BLaER1 treated with 17β-estradiol and CSF1 and Interleukin-3, amounts not matched to agents 10 nM and 100 nM (cell line): Measurements from ENCODE around the gene IKZF2.

ENCODE experiments used
- H3K27ac ChIP-seq, 11 experiments: shearing (Covaris generic); formaldehyde crosslinking; 2 replicates each; pipeline ENCODE4 v1.8.1; 2022
- H3K27me3 ChIP-seq, 11 experiments: shearing (Covaris generic); formaldehyde crosslinking; 2 replicates each; pipeline ENCODE4 v1.8.1; 2022
- H3K36me3 ChIP-seq, 11 experiments: shearing (Covaris generic); formaldehyde crosslinking; 2 replicates each; pipeline ENCODE4 v1.8.1; 2022
- H3K4me1 ChIP-seq, 10 experiments: shearing (Covaris generic); formaldehyde crosslinking; 2 replicates each; pipeline ENCODE4 v1.8.1; 2022
- H3K4me2 ChIP-seq, 11 experiments: shearing (Covaris generic); formaldehyde crosslinking; 2 replicates each; pipeline ENCODE4 v1.8.1; 2022
- H3K4me3 ChIP-seq, 10 experiments: shearing (Covaris generic); formaldehyde crosslinking; 2 replicates each; pipeline ENCODE4 v1.8.1; 2022
- H3K9ac ChIP-seq, 11 experiments: shearing (Covaris generic); formaldehyde crosslinking; 2 replicates each; pipeline ENCODE4 v1.8.1; 2022
- H3K9me3 ChIP-seq, 11 experiments: shearing (Covaris generic); formaldehyde crosslinking; replicated peaks in 1 of 11; 2 replicates each; pipeline ENCODE4 v1.8.1; 2022
- H4K20me1 ChIP-seq, 11 experiments: shearing (Covaris generic); formaldehyde crosslinking; 2 replicates each; pipeline ENCODE4 v1.8.1; 2022
- Cebpa-rat ChIP-seq, 11 experiments: shearing (Covaris generic); IDR thresholded peaks; 2 replicates each; pipeline ENCODE4 v1.8.1; 2022

The IKZF2 gene

DNA sequence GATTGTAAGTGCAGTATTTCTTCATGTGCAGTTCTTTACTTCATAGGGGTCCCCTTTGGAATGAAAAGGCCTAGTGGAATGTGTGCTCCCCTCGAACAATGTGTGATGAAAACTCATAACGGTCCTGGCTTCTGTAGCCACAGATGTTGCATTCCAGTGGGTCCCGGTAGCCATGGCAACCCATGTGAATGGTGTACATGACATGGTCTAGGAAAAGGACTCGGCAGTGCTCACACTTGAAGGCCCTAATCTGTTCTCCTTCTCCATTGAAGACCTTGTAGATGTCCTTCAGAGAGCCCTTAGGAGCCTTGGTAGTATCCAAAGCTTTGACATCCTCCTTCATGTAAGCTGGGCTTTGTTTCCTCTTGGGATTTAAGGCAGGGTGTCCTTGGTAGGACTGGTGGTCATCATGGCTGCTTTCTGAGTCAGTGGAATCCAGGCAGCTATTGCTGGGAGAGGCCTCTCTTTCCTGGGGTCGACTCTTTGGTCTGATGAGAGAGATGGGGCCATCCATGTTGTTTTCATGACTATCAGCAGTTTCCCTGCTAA lies 144.0 kb downstream of the IKZF2 start:
- Histone ChIP-seq H4K20me1 (no peaks in the 10 kb centered on the region), H3K9me3 (no peaks in the 10 kb centered on the region), H3K9ac (no peak overlapping the region), H3K4me3 (no peak overlapping the region), H3K4me1 (no peaks in the 10 kb centered on the region), H3K27ac (no peak overlapping the region), H3K36me3 (peaks cover 0 to 11% (median 5%) of the 10 kb centered on the region in 11 experiments; a peak in 8 of 22 replicates), H3K27me3 (no peaks in the 10 kb centered on the region), H3K4me2 (no peak overlapping the region)
- no peak for TF ChIP-seq Cebpa-rat (IDR thresholded peaks at IDR 0.05)

DNA sequence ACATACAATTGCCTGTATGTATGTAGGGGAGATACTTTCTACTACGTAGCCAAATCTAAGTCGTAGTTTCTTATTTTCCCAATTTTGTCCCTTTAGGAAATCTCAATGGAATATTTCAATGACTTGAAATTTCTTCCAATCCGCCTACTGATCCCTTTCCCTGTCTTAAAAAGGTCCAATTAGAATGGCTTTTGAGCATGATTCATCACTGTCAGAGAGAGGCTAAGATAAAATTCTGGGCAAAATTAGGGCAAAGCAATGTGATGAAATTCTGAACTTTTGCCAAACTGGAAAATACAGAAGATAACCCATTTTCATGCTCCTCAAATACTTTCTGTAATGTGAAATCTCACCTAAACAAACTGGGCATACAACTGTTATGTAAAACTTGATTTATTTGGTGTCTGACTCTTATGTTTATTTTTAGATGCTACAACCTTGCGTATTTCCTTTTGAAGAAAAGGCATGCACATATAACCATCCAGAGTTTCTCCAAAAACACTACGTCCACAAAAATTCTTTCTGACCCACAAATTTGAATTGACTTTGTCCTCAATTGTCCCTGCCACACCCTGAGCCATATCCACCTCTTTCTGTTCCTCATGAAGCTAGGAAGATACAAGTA lies 147.1 kb downstream of the IKZF2 start:
- H4K20me1 ChIP-seq = no peaks in the 10 kb centered on the region
- no peak overlapping the region for H3K4me2 ChIP-seq
- H3K9ac ChIP-seq = no peak overlapping the region
- no peak overlapping the region for H3K4me3 ChIP-seq
- TF ChIP-seq Cebpa-rat (IDR thresholded peaks at IDR 0.05) = no peak
- no peaks in the 10 kb centered on the region for H3K9me3 ChIP-seq
- H3K36me3 ChIP-seq = peaks cover 0 to 11% (median 5%) of the 10 kb centered on the region in 11 experiments; a peak in 8 of 22 replicates
- H3K4me1 ChIP-seq = peaks cover 0 to 9% (median 2%) of the 10 kb centered on the region in 10 experiments; a peak in 3 of 20 replicates
- H3K27ac ChIP-seq = no peak overlapping the region
- no peaks in the 10 kb centered on the region for H3K27me3 ChIP-seq

DNA sequence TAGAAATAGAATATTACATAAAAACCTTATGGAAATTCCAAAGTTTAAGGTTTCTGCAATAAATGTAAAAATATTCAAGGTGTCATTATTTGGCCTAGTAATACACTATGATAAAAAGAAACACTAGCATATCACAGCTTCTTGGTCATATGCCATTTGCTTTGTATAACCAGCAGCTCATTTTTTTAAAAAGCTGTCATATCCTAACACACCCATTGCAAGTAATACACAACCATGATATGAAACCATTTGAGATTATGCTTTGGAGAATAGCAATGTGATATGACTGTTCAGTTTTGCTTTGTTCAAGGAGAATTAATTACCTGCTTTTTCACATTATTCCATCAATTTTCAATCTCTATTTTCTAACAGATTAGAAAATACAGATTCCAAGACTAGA lies 149.0 kb downstream of the IKZF2 start:
- TF ChIP-seq Cebpa-rat (IDR thresholded peaks at IDR 0.05) = no peak
- Histone ChIP-seq H3K27ac (no peak overlapping the region), H3K36me3 (peaks cover 0 to 5% (median 3%) of the 10 kb centered on the region in 11 experiments; a peak in 7 of 22 replicates), H3K4me2 (no peak overlapping the region), H3K9me3 (no peaks in the 10 kb centered on the region), H3K4me3 (no peak overlapping the region), H4K20me1 (no peaks in the 10 kb centered on the region), H3K4me1 (peaks cover 0 to 9% (median 2%) of the 10 kb centered on the region in 10 experiments; a peak in 3 of 20 replicates), H3K27me3 (no peaks in the 10 kb centered on the region), H3K9ac (no peak overlapping the region)

DNA sequence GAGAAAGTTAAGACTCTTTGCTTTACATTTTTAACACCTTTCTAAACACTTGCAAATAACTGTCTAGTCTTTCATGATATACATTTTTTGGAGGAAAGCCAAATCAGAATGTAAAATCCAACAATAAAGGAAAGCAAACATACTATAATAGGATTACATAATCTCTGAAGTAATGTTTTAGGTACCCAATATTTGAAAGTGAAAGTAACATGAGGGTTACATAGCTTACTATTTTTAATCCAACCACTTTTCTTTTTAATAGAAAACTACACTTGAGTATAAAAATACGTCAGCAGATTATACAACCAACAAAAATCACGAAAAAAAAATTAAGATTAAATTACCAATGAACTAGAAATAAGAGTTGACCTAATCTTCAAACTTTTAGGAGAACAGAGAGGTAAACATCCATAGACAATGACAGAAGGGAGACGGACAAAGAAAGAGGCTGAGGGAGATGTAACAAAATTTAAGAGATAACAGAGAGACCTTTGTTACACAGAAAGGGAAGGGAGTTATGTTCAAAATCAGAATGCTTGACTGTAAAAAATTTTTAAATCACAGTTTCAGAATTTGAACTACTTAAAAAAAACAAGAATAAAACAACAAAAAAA lies 150.0 kb downstream of the IKZF2 start:
- Histone ChIP-seq H3K4me1 (peaks cover 0 to 9% (median 2%) of the 10 kb centered on the region in 10 experiments; a peak in 3 of 20 replicates), H3K9me3 (no peaks in the 10 kb centered on the region), H3K27me3 (no peaks in the 10 kb centered on the region), H3K27ac (no peak overlapping the region), H4K20me1 (no peaks in the 10 kb centered on the region), H3K9ac (no peak overlapping the region), H3K36me3 (no peaks in the 10 kb centered on the region), H3K4me3 (no peak overlapping the region), H3K4me2 (peak overlapping the region in 5 of 11 experiments; percentile 20 to 31 (median 29); a peak in 6 of 22 replicates)
- TF ChIP-seq Cebpa-rat (IDR thresholded peaks at IDR 0.05) = no peak

DNA sequence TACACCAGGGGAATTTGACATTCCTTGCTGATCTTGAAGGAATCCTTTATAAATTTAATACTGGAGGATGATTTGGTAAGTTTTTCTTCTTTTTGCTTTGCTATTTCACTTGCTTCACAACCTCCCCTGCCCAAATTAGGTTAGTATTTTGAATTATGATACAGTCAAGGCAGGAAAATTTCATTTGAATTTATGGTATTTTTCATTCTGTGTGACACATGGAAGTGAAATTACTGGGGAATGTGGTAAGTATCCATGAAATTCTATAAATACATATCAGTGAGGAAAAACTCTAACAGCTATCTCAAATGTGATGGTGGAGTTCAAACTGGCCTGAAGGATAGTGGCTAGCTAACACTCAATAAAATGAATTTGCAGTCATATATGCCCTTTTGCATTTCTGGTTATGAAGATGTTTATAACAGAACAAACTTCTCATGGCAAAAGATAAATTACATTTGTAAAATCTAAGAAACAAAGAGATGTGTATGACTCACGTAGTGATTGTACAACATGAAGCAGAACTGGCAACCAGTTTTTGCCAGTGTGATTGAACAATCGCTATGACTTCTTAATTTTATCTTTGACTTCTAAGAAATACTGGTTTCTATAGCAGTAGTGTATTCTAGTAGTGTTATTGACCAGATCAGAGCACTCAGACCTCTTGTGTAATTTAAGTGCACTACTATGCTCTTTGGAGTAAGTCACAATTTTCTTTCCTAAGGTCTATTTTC lies 152.6 kb downstream of the IKZF2 start:
- Histone ChIP-seq H3K9me3 (no peaks in the 10 kb centered on the region), H3K27me3 (no peaks in the 10 kb centered on the region), H3K27ac (no peak overlapping the region), H4K20me1 (no peaks in the 10 kb centered on the region), H3K4me2 (no peak overlapping the region), H3K4me3 (no peak overlapping the region), H3K9ac (no peak overlapping the region), H3K4me1 (peaks cover 0 to 9% (median 2%) of the 10 kb centered on the region in 10 experiments; a peak in 3 of 20 replicates), H3K36me3 (no peaks in the 10 kb centered on the region)
- no peak for TF ChIP-seq Cebpa-rat (IDR thresholded peaks at IDR 0.05)

DNA sequence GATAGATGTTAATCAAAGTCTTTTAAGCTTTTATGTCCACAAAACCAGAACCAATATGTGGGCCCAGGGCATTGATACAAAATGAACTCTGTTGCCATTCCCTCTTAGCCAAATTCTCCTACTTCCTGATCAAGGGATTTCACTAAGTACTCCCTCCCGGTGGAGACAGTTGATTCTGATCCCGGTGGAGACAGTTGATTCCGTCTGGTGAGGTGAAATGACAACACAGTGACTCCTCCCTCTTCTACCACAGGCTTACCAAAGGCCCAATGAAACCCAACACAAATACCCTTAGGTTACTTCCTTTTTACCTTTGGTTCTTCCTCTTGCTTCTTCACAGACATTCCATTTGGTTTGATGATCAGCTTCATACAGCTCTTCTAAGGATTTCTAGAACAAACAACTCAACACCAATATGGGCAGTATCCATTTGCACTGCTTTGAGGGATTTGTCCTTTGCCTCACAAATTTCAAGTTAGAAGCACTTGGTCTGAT lies 153.8 kb downstream of the IKZF2 start:
- Histone ChIP-seq H3K36me3 (no peaks in the 10 kb centered on the region), H3K27me3 (no peaks in the 10 kb centered on the region), H3K9me3 (no peaks in the 10 kb centered on the region), H3K27ac (no peak overlapping the region), H3K4me2 (no peak overlapping the region), H4K20me1 (no peaks in the 10 kb centered on the region), H3K4me1 (peaks cover 0 to 9% (median 2%) of the 10 kb centered on the region in 10 experiments; a peak in 4 of 20 replicates), H3K9ac (no peak overlapping the region), H3K4me3 (no peak overlapping the region)
- no peak for TF ChIP-seq Cebpa-rat (IDR thresholded peaks at IDR 0.05)

DNA sequence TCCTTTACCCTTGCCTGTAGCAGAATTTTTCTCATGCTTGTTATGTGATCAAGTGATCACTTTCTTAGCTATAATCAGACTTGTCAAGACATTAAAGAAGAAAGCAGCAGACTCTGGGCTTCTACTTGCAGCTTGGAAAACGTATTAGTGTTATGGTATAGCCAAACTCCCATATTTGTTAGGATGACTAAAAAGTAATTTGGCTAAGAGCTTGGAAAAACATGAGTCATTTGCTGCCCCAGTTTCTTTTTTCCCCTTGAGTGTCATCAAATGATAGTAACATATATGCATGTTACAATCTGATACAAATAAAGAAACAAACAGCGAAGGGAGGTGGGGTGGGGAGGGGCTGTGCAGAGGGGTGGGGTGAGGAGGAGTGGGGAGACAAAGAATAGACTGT lies 155.5 kb downstream of the IKZF2 start:
- Histone ChIP-seq H3K27me3 (no peaks in the 10 kb centered on the region), H3K4me3 (no peak overlapping the region), H3K27ac (no peak overlapping the region), H3K36me3 (no peaks in the 10 kb centered on the region), H3K4me2 (no peak overlapping the region), H3K4me1 (peaks cover 0 to under 1% (median 0%) of the 10 kb centered on the region in 10 experiments; a peak in 3 of 20 replicates), H4K20me1 (no peaks in the 10 kb centered on the region), H3K9ac (no peak overlapping the region), H3K9me3 (no peaks in the 10 kb centered on the region)
- no peak for TF ChIP-seq Cebpa-rat (IDR thresholded peaks at IDR 0.05)

DNA sequence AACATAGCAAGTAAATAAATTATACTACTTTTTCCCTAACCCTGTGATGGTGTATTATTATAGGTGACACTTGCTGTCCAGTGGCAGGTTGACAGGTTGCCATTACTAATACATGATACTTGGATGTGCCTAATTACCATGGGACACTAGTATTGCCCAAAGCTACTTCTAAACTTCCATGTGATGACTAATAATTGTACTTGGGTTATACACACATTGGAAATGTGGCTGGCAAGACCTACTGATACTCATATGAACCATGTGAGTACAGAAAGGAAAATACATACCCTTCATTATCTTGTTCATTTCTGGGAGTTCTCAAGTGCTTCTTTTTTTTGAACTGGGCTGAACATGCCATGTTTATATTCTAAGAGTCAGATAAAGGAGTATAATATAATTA lies 156.4 kb downstream of the IKZF2 start:
- H4K20me1 ChIP-seq = no peaks in the 10 kb centered on the region
- TF ChIP-seq Cebpa-rat (IDR thresholded peaks at IDR 0.05) = no peak
- no peak overlapping the region for H3K9ac ChIP-seq
- no peak overlapping the region for H3K4me2 ChIP-seq
- no peaks in the 10 kb centered on the region for H3K9me3 ChIP-seq
- no peaks in the 10 kb centered on the region for H3K36me3 ChIP-seq
- H3K27me3 ChIP-seq = no peaks in the 10 kb centered on the region
- no peaks in the 10 kb centered on the region; a peak in 1 of 20 replicates for H3K4me1 ChIP-seq
- H3K27ac ChIP-seq = no peak overlapping the region
- no peak overlapping the region for H3K4me3 ChIP-seq

DNA sequence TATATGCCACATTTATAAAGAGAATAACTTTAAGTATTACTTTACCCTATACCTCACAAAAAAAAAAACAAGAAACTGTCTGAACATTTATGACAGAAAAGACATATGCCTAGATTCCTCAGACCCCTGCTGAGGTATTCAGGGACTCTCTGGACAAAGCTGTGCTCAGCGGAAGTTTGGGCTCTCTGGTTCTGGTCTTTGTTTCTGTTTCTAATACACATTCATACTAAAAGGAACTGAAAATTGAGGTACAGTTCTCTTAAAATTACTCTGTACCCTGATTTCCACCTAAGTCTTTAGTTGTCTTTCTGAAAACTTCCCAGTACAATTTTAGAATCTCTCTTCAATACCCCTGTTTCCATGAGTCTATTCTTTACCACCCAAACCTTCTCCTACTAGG lies 160.3 kb downstream of the IKZF2 start:
- H3K4me2 ChIP-seq = no peak overlapping the region
- no peaks in the 10 kb centered on the region for H3K36me3 ChIP-seq

More for the DNA sequence above, 160.3 kb downstream of the IKZF2 start:
- no peak for TF ChIP-seq Cebpa-rat (IDR thresholded peaks at IDR 0.05)
- no peak overlapping the region for H3K9ac ChIP-seq
- H3K4me3 ChIP-seq = no peak overlapping the region
- H3K27ac ChIP-seq = no peak overlapping the region
- no peaks in the 10 kb centered on the region for H3K27me3 ChIP-seq
- no peaks in the 10 kb centered on the region for H4K20me1 ChIP-seq
- no peaks in the 10 kb centered on the region; a peak in 1 of 20 replicates for H3K4me1 ChIP-seq
- no peaks in the 10 kb centered on the region for H3K9me3 ChIP-seq
